Keratinocyte (primary cell): ENCODE results near the gene LRP3. TPM values are rescaled to one million over a fixed set of nuclear protein-coding genes. Genes with fewer than 3 reads are reported as not detected.

ENCODE experiments used
- DNase-seq: peaks from one replicate; pipeline ENCODE4 v3.0.0-alpha.2; 2011; ENCODE audit warnings: low read depth, missing footprints, low spot score
- FAIRE-seq: peaks from 2 replicates; lab custom pipeline; 2011; peaks lifted over from hg19 to GRCh38; lab: Jason Lieb, UNC
- H2AFZ ChIP-seq: 2 replicates; pipeline ENCODE4 v1.6.0; 2012; ENCODE audit warnings: low read length, control low read depth, inconsistent platforms; ENCODE audit not compliant: control insufficient read depth
- H3K27ac ChIP-seq: 2 replicates; pipeline ENCODE4 v1.5.1; 2011; ENCODE audit warnings: low read length; ENCODE audit not compliant: control insufficient read depth, insufficient read depth
- H3K27me3 ChIP-seq: 3 replicates; pipeline ENCODE4 v1.6.0; 2011; ENCODE audit warnings: low read length; ENCODE audit not compliant: control insufficient read depth, insufficient read depth; ENCODE audit errors: extremely low read depth
- H3K36me3 ChIP-seq, 2 experiments: 2 replicates in 1 of 2; 3 replicates in 1 of 2; pipeline ENCODE4 v1.5.1; 2011; ENCODE audit warnings: low read length in 2 of 2, mild to moderate bottlenecking in 1 of 2; ENCODE audit not compliant: control insufficient read depth in 2 of 2, insufficient read depth in 2 of 2; ENCODE audit errors: extremely low read depth in 1 of 2
- H3K4me1 ChIP-seq: 3 replicates; pipeline ENCODE4 v1.5.1; 2011; ENCODE audit warnings: low read length; ENCODE audit not compliant: control insufficient read depth, insufficient read depth; ENCODE audit errors: extremely low read depth
- H3K4me2 ChIP-seq: 3 replicates; pipeline ENCODE4 v1.6.0; 2011; ENCODE audit warnings: low read depth, low read length; ENCODE audit not compliant: control insufficient read depth, insufficient read depth; ENCODE audit errors: extremely low read depth
- H3K4me3 ChIP-seq, 3 experiments: fragments of 200-600 bp in 1 of 3; sonication (generic) in 1 of 3; 2 replicates in 2 of 3; 3 replicates in 1 of 3; pipeline ENCODE4 v1.5.1; 2011 to 2016; ENCODE audit warnings: low read length in 3 of 3, mild to moderate bottlenecking in 3 of 3, control low read depth in 2 of 3, inconsistent platforms in 1 of 3, low read depth in 1 of 3, mixed read lengths in 1 of 3, mixed run types in 1 of 3, moderate library complexity in 1 of 3; ENCODE audit not compliant: control insufficient read depth in 2 of 3, insufficient read depth in 2 of 3; ENCODE audit errors: extremely low read depth in 1 of 3
- H3K79me2 ChIP-seq: 2 replicates; pipeline ENCODE4 v1.6.0; 2012; ENCODE audit warnings: low read length; ENCODE audit not compliant: control insufficient read depth, insufficient read depth
- H3K9ac ChIP-seq: 3 replicates; pipeline ENCODE4 v1.6.0; 2011; ENCODE audit warnings: low read length; ENCODE audit not compliant: control insufficient read depth, insufficient read depth; ENCODE audit errors: extremely low read depth
- H3K9me1 ChIP-seq: 3 replicates; pipeline ENCODE4 v1.6.0; 2011; ENCODE audit warnings: low read length; ENCODE audit not compliant: control insufficient read depth, insufficient read depth; ENCODE audit errors: extremely low read depth
- H3K9me3 ChIP-seq: 2 replicates; pipeline ENCODE4 v1.5.1; 2012; ENCODE audit warnings: low read depth, low read length; ENCODE audit not compliant: control insufficient read depth
- H4K20me1 ChIP-seq: 3 replicates; pipeline ENCODE4 v1.6.0; 2011; ENCODE audit warnings: low read length; ENCODE audit not compliant: control insufficient read depth, insufficient read depth; ENCODE audit errors: extremely low read depth
- EZH2 ChIP-seq: IDR thresholded peaks from one replicate; pipeline ENCODE4 v1.6.1; 2012; ENCODE audit warnings: inconsistent platforms, mild to moderate bottlenecking, low read length, moderate library complexity
- dilution Hi-C: fragments of 300-500 bp; cut with MboI; formaldehyde crosslinking; loops from one replicate; pipeline ENCODE4 v1.7.0; 2020; ENCODE audit warnings: low sequenced_read_pairs; ENCODE audit not compliant: extremely low pct_ligation_motif_present
- polyA plus RNA-seq, 5 experiments: library from polyadenylated mRNA; depleted of rRNA in 3 of 5; stranded (reverse) in 3 of 5; stranded (forward) in 1 of 5; unstranded in 1 of 5; fragments of >200 nt; gene quantifications; 1 replicate in 1 of 5; 2 replicates in 3 of 5; 3 replicates in 1 of 5; pipeline versions ENCODE4 v1.2.1 to v1.2.3, GENCODE V29; 2011 to 2012; ENCODE audit warnings: missing spikeins in 2 of 5, low read depth in 1 of 5, low replicate concordance in 1 of 5
- TF ChIP-seq, protein P1 (sequence below), 3 experiments: IDR thresholded peaks in 1 of 3; conservative IDR thresholded peaks in 1 of 3; optimal IDR thresholded peaks in 1 of 3; 2 replicates in 2 of 3; 3 replicates in 1 of 3; pipeline versions ENCODE3 to v1.5.1; 2011; ENCODE audit warnings: low read length in 3 of 3, mild to moderate bottlenecking in 3 of 3, moderate library complexity in 2 of 3, control low read depth in 1 of 3, inconsistent platforms in 1 of 3; ENCODE audit not compliant: insufficient read depth in 2 of 3; ENCODE audit errors: extremely low read depth in 1 of 3

Gene LRP3
- polyA plus RNA-seq, 1 donor (not counting 4 experiments of a cell fraction or from before 2014, with no cell fraction given), result 5.0 TPM

- peaks cover 2% of the 10 kb centered on the region for H3K9me3 ChIP-seq
- H3K4me3 ChIP-seq, result no peak overlapping the region
- peaks cover 3% of the 10 kb centered on the region for H3K27me3 ChIP-seq
- FAIRE-seq (no peak), DNase-seq (no peak)
- H3K79me2 ChIP-seq, result no peaks in the 10 kb centered on the region
- H3K27ac ChIP-seq, result no peak overlapping the region
- no peaks in the 10 kb centered on the region for H3K4me1 ChIP-seq
- no peak overlapping the region for H2AFZ ChIP-seq
- H3K9ac ChIP-seq, result no peak overlapping the region
- H3K36me3 ChIP-seq, result no peaks in the 10 kb centered on the region
- dilution Hi-C loops, result no loop called here
- H3K9me1 ChIP-seq, result no peaks in the 10 kb centered on the region
- no peaks in the 10 kb centered on the region for H4K20me1 ChIP-seq
- TF ChIP-seq EZH2, result no peak
- TF ChIP-seq, protein P1, sequence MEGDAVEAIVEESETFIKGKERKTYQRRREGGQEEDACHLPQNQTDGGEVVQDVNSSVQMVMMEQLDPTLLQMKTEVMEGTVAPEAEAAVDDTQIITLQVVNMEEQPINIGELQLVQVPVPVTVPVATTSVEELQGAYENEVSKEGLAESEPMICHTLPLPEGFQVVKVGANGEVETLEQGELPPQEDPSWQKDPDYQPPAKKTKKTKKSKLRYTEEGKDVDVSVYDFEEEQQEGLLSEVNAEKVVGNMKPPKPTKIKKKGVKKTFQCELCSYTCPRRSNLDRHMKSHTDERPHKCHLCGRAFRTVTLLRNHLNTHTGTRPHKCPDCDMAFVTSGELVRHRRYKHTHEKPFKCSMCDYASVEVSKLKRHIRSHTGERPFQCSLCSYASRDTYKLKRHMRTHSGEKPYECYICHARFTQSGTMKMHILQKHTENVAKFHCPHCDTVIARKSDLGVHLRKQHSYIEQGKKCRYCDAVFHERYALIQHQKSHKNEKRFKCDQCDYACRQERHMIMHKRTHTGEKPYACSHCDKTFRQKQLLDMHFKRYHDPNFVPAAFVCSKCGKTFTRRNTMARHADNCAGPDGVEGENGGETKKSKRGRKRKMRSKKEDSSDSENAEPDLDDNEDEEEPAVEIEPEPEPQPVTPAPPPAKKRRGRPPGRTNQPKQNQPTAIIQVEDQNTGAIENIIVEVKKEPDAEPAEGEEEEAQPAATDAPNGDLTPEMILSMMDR (optimal IDR thresholded peaks at IDR 0.05 in 1 of 3, IDR thresholded peaks at IDR 0.05 in 1 of 3, conservative IDR thresholded peaks at IDR 0.05 in 1 of 3; ENCODE audit: extremely low read depth in 1 of 3, insufficient read depth in 2 of 3, low read length in 3 of 3), result peak; percentile 34 to 70 (median 61)
- no peak overlapping the region for H3K4me2 ChIP-seq
These were observed 47.5 kb downstream of the LRP3 start for GRCh38 chr19:33241530-33242101.

GRCh38 chr19:33242131-33242530 is 48.0 kb downstream of the LRP3 start:
- dilution Hi-C loops, result no loop called here
- H3K9ac ChIP-seq, result no peak overlapping the region
- no peaks in the 10 kb centered on the region for H3K36me3 ChIP-seq
- no peaks in the 10 kb centered on the region for H3K9me1 ChIP-seq
- peaks cover 3% of the 10 kb centered on the region for H3K27me3 ChIP-seq
- H3K4me1 ChIP-seq, result no peaks in the 10 kb centered on the region
- no peak for FAIRE-seq
- peaks cover 2% of the 10 kb centered on the region for H3K9me3 ChIP-seq
- no peaks in the 10 kb centered on the region for H3K79me2 ChIP-seq
- H4K20me1 ChIP-seq, result no peaks in the 10 kb centered on the region
- H2AFZ ChIP-seq, result no peak overlapping the region
- no peak overlapping the region for H3K27ac ChIP-seq
- no peak overlapping the region for H3K4me2 ChIP-seq
- H3K4me3 ChIP-seq, result no peak overlapping the region
- DNase-seq, result no peak
- TF ChIP-seq, protein P1 (optimal IDR thresholded peaks at IDR 0.05 in 1 of 3, IDR thresholded peaks at IDR 0.05 in 1 of 3, conservative IDR thresholded peaks at IDR 0.05 in 1 of 3; ENCODE audit: extremely low read depth in 1 of 3, insufficient read depth in 2 of 3, low read length in 3 of 3), result no peak
- TF ChIP-seq EZH2, result no peak
